Astrocyte (in vitro differentiated cells and primary cell): Measurements from ENCODE around the gene EMC10. TPM values are rescaled to one million over a fixed set of nuclear protein-coding genes. Genes with fewer than 3 reads are reported as not detected.

ENCODE experiments used
- DNase-seq: peaks from one replicate; pipeline ENCODE4 v3.0.0-alpha.2; 2010; ENCODE audit warnings: low read depth
- FAIRE-seq: peaks from 2 replicates; lab custom pipeline; 2011; peaks lifted over from hg19 to GRCh38; lab: Jason Lieb, UNC
- H2AFZ ChIP-seq: 2 replicates; pipeline ENCODE4 v1.6.0; 2012; ENCODE audit warnings: low read depth, low read length, inconsistent platforms
- H3K27ac ChIP-seq: 2 replicates; pipeline ENCODE4 v1.5.1; 2011; ENCODE audit warnings: low read depth, low read length, inconsistent platforms
- H3K27me3 ChIP-seq: 2 replicates; pipeline ENCODE4 v1.6.0; 2011; ENCODE audit warnings: low read length, inconsistent platforms; ENCODE audit not compliant: insufficient read depth
- H3K36me3 ChIP-seq: 2 replicates; pipeline ENCODE4 v1.5.1; 2011; ENCODE audit warnings: low read length, inconsistent platforms; ENCODE audit not compliant: insufficient read depth
- H3K4me1 ChIP-seq: 2 replicates; pipeline ENCODE4 v1.5.1; 2011; ENCODE audit warnings: low read length, inconsistent platforms; ENCODE audit not compliant: insufficient read depth
- H3K4me2 ChIP-seq: 2 replicates; pipeline ENCODE4 v1.6.0; 2012; ENCODE audit warnings: low read length, inconsistent platforms
- H3K4me3 ChIP-seq: 2 replicates; pipeline ENCODE4 v1.5.1; 2011; ENCODE audit warnings: low read depth, mild to moderate bottlenecking, low read length, inconsistent platforms; ENCODE audit not compliant: insufficient read depth
- H3K79me2 ChIP-seq: 2 replicates; pipeline ENCODE4 v1.6.0; 2012; ENCODE audit warnings: mild to moderate bottlenecking, low read length, inconsistent platforms; ENCODE audit not compliant: insufficient read depth
- H3K9ac ChIP-seq: 2 replicates; pipeline ENCODE4 v1.6.0; 2012; ENCODE audit warnings: mild to moderate bottlenecking, low read length, inconsistent platforms
- H3K9me3 ChIP-seq: 2 replicates; pipeline ENCODE4 v1.5.1; 2012; ENCODE audit warnings: low read depth, mild to moderate bottlenecking, low read length, inconsistent platforms; ENCODE audit not compliant: insufficient read depth
- H4K20me1 ChIP-seq: 2 replicates; pipeline ENCODE4 v1.6.0; 2012; ENCODE audit warnings: low read length, inconsistent platforms; ENCODE audit not compliant: insufficient read depth
- H3K27ac Mint-ChIP-seq: one replicate; pipeline ENCODE4 v1.8.0; 2021; ENCODE audit warnings: mild to moderate bottlenecking, mixed read lengths; ENCODE audit not compliant: unreplicated experiment
- H3K27me3 Mint-ChIP-seq: one replicate; pipeline ENCODE4 v1.8.0; 2021; ENCODE audit warnings: low read depth, mixed read lengths; ENCODE audit not compliant: unreplicated experiment
- H3K36me3 Mint-ChIP-seq: one replicate; pipeline ENCODE4 v1.8.0; 2021; ENCODE audit warnings: low read depth, mixed read lengths; ENCODE audit not compliant: unreplicated experiment
- H3K4me1 Mint-ChIP-seq: one replicate; pipeline ENCODE4 v1.8.0; 2021; ENCODE audit warnings: low read depth, mixed read lengths; ENCODE audit not compliant: unreplicated experiment
- H3K4me3 Mint-ChIP-seq: one replicate; pipeline ENCODE4 v1.8.0; 2021; ENCODE audit warnings: mild to moderate bottlenecking, moderate library complexity, mixed read lengths; ENCODE audit not compliant: unreplicated experiment
- H3K9me3 Mint-ChIP-seq: one replicate; pipeline ENCODE4 v1.8.0; 2021; ENCODE audit warnings: mild to moderate bottlenecking, mixed read lengths; ENCODE audit not compliant: unreplicated experiment
- EZH2 ChIP-seq: IDR thresholded peaks from 2 replicates; pipeline ENCODE4 v1.6.1; 2012; ENCODE audit warnings: mild to moderate bottlenecking, low read length, inconsistent platforms; ENCODE audit not compliant: insufficient read depth
- total RNA-seq: library from RNA; stranded (reverse); gene quantifications from 2 replicates; pipeline ENCODE4 v1.2.1, GENCODE V29; 2021
- TF ChIP-seq, protein P1 (sequence below): IDR thresholded peaks from 2 replicates; pipeline ENCODE4 v1.5.1; 2011; ENCODE audit warnings: low read depth, mild to moderate bottlenecking, inconsistent platforms, low read length, moderate library complexity; ENCODE audit not compliant: insufficient read depth

Gene EMC10
- total RNA-seq, 1 donor from 2014 or later = not detected

DNA sequence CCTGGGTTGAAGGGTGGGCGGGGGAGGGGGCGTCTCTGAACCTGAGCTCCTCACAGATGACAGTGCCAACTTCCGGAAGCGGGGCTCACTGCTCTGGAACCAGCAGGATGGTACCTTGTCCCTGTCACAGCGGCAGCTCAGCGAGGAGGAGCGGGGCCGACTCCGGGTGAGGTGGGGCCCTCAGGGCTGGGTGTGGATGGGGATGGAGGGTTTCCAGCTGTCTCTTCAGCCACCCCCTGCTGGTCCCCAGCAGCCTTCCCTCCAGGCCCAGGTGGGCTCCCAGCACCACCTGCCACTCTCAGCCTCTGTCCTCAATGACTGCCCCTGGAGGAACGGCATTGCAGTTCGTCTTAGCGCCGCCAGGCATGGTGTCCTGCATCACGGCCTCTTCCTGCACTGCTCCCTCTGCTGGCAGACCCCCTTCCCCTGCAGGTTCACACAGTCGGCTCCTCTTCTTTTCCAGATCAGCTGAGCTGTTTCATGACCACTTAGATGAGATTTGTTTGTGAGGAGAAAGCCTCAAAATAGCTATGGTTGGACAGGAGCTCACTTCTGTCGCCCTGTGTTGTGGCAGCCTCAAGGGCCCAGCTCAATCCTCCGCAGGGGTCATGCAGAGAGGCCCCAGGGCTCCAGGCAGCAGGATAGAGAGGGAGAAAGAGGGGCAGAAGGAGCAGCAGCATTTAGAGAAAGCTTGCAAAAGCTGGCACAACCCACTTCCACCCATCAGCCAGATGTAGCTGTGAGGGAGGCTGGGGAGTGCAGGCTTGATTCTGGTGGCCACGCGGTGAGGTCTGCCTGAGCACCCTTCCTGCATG is 2.8 kb downstream of the EMC10 start:
- H3K4me1 ChIP-seq = peaks cover 5% of the 10 kb centered on the region
- H3K27me3 Mint-ChIP-seq = no peaks in the 10 kb centered on the region
- H3K36me3 ChIP-seq = peaks cover 4% of the 10 kb centered on the region
- H3K27ac Mint-ChIP-seq = no peak overlapping the region
- no peaks in the 10 kb centered on the region for H3K4me1 Mint-ChIP-seq
- peaks cover 27% of the 10 kb centered on the region for H3K9me3 Mint-ChIP-seq
- DNase-seq (no peak), FAIRE-seq (no peak)
- peaks cover 20% of the 10 kb centered on the region for H4K20me1 ChIP-seq
- no peaks in the 10 kb centered on the region for H3K36me3 Mint-ChIP-seq
- H3K9me3 ChIP-seq = no peaks in the 10 kb centered on the region
- H3K4me3 ChIP-seq = no peak overlapping the region
- no peak for TF ChIP-seq EZH2
- TF ChIP-seq, protein P1, sequence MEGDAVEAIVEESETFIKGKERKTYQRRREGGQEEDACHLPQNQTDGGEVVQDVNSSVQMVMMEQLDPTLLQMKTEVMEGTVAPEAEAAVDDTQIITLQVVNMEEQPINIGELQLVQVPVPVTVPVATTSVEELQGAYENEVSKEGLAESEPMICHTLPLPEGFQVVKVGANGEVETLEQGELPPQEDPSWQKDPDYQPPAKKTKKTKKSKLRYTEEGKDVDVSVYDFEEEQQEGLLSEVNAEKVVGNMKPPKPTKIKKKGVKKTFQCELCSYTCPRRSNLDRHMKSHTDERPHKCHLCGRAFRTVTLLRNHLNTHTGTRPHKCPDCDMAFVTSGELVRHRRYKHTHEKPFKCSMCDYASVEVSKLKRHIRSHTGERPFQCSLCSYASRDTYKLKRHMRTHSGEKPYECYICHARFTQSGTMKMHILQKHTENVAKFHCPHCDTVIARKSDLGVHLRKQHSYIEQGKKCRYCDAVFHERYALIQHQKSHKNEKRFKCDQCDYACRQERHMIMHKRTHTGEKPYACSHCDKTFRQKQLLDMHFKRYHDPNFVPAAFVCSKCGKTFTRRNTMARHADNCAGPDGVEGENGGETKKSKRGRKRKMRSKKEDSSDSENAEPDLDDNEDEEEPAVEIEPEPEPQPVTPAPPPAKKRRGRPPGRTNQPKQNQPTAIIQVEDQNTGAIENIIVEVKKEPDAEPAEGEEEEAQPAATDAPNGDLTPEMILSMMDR = peak; percentile 56
- H3K79me2 ChIP-seq = peaks cover 25% of the 10 kb centered on the region
- H2AFZ ChIP-seq = no peak overlapping the region
- H3K27ac ChIP-seq = no peak overlapping the region
- H3K27me3 ChIP-seq = no peaks in the 10 kb centered on the region
- no peak overlapping the region for H3K4me3 Mint-ChIP-seq
- H3K9ac ChIP-seq = no peak overlapping the region
- H3K4me2 ChIP-seq = no peak overlapping the region

DNA sequence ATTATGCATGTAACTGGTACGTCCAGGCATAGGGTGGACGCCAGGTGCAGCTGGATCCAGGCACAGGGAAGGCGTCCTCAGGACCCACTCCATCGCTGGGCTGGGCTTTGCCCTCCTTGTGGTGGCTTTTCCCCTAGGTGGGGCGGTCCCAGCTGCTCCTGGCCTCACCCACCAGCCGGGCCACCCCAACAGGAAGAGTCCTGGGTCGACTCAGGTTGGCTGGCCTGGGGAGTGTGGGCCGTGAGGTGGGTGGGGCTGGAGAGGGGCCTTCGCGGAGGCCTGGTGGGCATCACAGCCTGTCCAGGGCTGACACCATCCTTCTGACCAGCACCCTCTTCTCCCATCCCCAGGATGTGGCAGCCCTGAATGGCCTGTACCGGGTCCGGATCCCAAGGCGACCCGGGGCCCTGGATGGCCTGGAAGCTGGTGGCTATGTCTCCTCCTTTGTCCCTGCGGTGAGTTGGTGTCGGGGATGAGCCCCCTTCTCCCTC is 3.5 kb downstream of the EMC10 start:
- no peaks in the 10 kb centered on the region for H3K36me3 Mint-ChIP-seq
- H3K27ac Mint-ChIP-seq = no peak overlapping the region

More for the DNA sequence above, 3.5 kb downstream of the EMC10 start:
- no peak for DNase-seq
- no peak overlapping the region for H2AFZ ChIP-seq
- no peaks in the 10 kb centered on the region for H3K27me3 ChIP-seq
- Mint-ChIP-seq H3K4me3 (no peak overlapping the region), H3K4me1 (no peaks in the 10 kb centered on the region), H3K27me3 (no peaks in the 10 kb centered on the region), H3K9me3 (peaks cover 27% of the 10 kb centered on the region)
- peaks cover 25% of the 10 kb centered on the region for H3K79me2 ChIP-seq
- H3K4me1 ChIP-seq = peaks cover 5% of the 10 kb centered on the region
- peaks cover 20% of the 10 kb centered on the region for H4K20me1 ChIP-seq
- no peak overlapping the region for H3K9ac ChIP-seq
- H3K4me3 ChIP-seq = no peak overlapping the region
- no peak overlapping the region for H3K4me2 ChIP-seq
- no peak for FAIRE-seq
- no peak overlapping the region for H3K27ac ChIP-seq
- H3K9me3 ChIP-seq = no peaks in the 10 kb centered on the region
- peaks cover 4% of the 10 kb centered on the region for H3K36me3 ChIP-seq
- no peak for TF ChIP-seq EZH2
- TF ChIP-seq, protein P1 = no peak
